Activated naive CD4-positive, alpha-beta T cell treated with anti-CD3 and anti-CD28 coated beads, Interleukin-2, amount 10 ng/mL, durations not matched to agents 7 days and 5 days (primary cell): ENCODE results near the gene ISY1.
A peak's percentile ranks its signal among the peaks of the same experiment; 100 is the strongest.
"Not testable (repeated sequence)": the region's sequence is repeated elsewhere in the genome, so short reads cannot be mapped to it uniquely, and the experiment has no call there.

Source experiments
- CTCF ChIA-PET: fragments of 350-600 bp; sonication (Branson Sonifier 250); formaldehyde crosslinking; loops from one replicate; lab custom pipeline; 2021; ENCODE audit warnings: antibody characterized with exemption; lab: Charles Lee
- DNase-seq: peaks from one replicate; pipeline ENCODE4 v3.0.0-alpha.2; 2020
- H3K27ac Mint-ChIP-seq: one replicate; pipeline ENCODE4 v1.8.0; 2021; ENCODE audit warnings: mild to moderate bottlenecking, moderate library complexity, mixed read lengths
- H3K27me3 Mint-ChIP-seq: one replicate; pipeline ENCODE4 v1.8.0; 2021; ENCODE audit warnings: mild to moderate bottlenecking, mixed read lengths
- H3K36me3 Mint-ChIP-seq: one replicate; pipeline ENCODE4 v1.8.0; 2021; ENCODE audit warnings: mixed read lengths
- H3K4me1 Mint-ChIP-seq: one replicate; pipeline ENCODE4 v1.8.0; 2021; ENCODE audit warnings: mixed read lengths
- H3K4me3 Mint-ChIP-seq: one replicate; pipeline ENCODE4 v1.8.0; 2021; ENCODE audit warnings: mild to moderate bottlenecking, moderate library complexity, mixed read lengths
- H3K9me3 Mint-ChIP-seq: one replicate; pipeline ENCODE4 v1.8.0; 2021; ENCODE audit warnings: mixed read lengths

Gene ISY1

DNA sequence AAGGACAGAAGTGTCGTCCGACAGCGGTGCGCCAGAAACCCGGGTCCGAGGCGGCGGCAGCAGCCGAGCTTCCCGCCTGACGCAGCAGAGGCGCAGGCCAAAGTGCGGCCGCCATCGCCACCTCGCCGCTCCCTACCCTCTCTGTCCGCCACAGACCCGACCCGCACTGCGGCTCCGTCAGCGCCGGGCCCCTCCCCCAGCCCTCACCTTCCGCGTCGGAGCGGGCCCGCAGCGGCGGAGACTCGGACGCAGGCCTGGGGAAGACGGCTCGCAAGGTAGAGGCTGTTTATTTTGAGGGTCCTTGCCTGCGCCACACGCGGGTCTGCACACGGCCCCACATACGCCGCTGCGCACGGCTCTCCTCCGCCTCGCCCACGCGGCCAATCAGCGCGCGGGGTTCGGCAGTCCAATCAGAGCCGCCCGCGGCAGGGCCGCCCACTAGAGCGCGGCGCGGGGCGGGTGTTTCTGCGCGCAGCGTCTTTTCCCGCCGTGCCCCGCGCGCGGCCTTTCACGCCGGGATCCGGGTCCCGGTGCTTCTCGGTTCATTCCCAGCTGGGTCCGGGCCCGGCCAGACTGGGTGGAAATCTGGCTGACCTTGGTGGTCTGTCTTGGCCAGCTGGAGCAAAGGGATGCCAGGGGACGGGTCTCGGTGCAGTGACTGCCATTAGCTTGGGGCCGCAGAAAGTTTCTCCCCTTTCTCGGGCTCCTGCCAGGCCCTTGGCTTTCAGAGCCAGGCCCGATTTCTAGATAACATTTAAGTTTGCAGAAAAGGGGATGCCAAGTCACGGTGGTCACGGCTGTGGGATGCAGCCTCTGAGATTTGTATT, 22.9 kb upstream of the ISY1 start, which contains the start of gene CNBP:
TSS of gene CNBP (minus strand) at position 328 of the 827 bp plus-strand sequence. CDS start 12,139 bp downstream, outside the sequence.
- H3K27me3 Mint-ChIP-seq: no peaks in the 10 kb centered on the region
- DNase-seq: peak; percentile 93
- H3K4me3 Mint-ChIP-seq: peak within 1 kb of the TSS; percentile 95
- H3K27ac Mint-ChIP-seq: peak within 1 kb of the TSS; percentile 96
- no peaks in the 10 kb centered on the region for H3K9me3 Mint-ChIP-seq
- H3K36me3 Mint-ChIP-seq: peaks cover 36% of the 10 kb centered on the region
- peaks cover 53% of the 10 kb centered on the region for H3K4me1 Mint-ChIP-seq
- CTCF ChIA-PET: interaction anchor here (1.0 to 6.2 kb wide), 3 partner anchors 22 to 62 kb away, joined by 3 to 30 read pairs (median 9); no protein-coding TSS in a partner anchor

DNA sequence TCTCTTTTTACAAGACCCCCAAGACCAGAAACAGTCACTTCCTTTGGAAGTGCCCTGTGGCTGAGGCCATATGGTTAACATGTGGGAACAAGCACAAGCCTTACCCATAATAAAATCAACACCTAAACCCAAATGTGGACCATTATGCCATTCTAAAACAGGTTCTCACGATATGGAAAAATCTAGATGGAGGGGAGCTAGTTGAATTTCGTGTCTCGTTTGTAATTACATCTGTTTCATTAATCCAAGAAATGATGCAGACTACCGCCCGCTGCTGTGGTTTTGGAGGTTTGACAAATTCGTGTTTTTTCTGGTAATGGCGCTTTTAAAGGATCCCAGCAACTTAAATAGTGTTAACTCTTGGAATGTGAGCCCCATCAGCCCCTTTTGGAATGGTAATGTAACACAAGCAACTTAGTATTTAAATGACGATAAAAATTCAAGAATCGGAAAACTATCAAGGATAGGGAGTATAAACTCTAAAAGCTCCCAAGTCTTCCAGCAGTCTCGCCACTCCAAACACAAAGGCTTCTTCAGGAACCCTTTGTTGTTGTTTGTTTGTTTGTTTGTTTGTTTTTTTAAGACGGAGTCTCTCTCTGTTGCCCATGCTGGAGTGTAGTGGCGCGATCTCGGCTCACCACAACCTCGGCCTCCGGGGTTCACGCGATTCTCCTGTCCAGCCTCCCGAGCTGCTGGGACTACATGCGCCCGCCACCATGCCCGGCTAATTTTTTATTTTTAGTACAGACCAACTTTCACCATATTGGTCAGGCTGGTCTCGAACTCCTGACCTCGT, 21.7 kb upstream of the ISY1 start:
- H3K36me3 Mint-ChIP-seq: peaks cover 43% of the 10 kb centered on the region
- peaks cover 61% of the 10 kb centered on the region for H3K4me1 Mint-ChIP-seq
- CTCF ChIA-PET: interaction anchor here (0.7 to 6.2 kb wide), 4 partner anchors 21 to 63 kb away, joined by 3 to 30 read pairs (median 6); no protein-coding TSS in a partner anchor
- no peaks in the 10 kb centered on the region for H3K9me3 Mint-ChIP-seq
- H3K27me3 Mint-ChIP-seq: no peaks in the 10 kb centered on the region
- H3K4me3 Mint-ChIP-seq: peak overlapping the region; percentile 95
- peak overlapping the region; percentile 96 for H3K27ac Mint-ChIP-seq
- peak; percentile 54 for DNase-seq

DNA sequence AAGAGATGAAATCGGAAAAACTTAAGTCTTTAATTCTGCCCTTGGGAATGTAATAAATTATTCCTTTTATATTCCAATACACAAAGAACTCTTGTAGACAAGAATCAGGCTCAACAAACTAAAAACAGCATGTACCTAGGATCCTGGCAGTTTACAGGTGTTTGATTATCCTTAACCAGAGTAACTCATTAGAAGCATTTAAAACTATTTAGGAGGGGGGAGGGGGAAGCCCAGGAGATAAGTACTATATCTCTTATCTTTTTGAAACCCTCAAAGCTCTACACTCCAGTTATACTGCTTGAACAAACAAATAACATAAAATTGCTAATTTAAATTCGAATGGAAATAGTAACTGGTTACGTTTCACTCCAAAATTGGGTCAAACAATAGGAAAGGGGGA, 21.0 kb upstream of the ISY1 start:
- Mint-ChIP-seq H3K27me3 (no peaks in the 10 kb centered on the region), H3K4me3 (peak overlapping the region; percentile 95), H3K4me1 (peaks cover 64% of the 10 kb centered on the region), H3K27ac (peak overlapping the region; percentile 96), H3K9me3 (no peaks in the 10 kb centered on the region), H3K36me3 (peaks cover 50% of the 10 kb centered on the region)
- CTCF ChIA-PET: interaction anchor here (0.7 to 6.2 kb wide), 3 partner anchors 20 to 64 kb away, joined by 3 to 30 read pairs (median 9); no protein-coding TSS in a partner anchor
- DNase-seq: no peak

DNA sequence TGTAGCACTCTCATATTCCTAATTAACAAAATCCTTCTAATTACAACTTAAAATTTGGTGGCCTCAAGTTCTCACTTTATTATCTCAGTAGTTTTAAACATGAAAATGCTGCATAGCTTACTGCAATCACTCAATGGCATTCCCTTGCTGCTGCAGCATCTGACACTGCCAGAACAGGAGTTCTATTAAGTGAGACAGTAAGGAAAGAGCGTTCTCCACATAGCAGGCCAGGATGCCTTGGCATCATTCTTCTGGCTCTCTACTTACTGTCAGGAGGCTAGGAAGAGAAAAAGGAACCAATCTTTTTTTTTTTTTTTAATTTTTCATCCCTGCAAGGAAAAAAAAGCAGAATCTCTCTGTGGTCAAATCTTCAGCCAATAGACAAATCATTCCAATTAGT, 19.6 kb upstream of the ISY1 start:
- H3K9me3 Mint-ChIP-seq: no peaks in the 10 kb centered on the region
- peak overlapping the region; percentile 45 for H3K27ac Mint-ChIP-seq
- no peak for DNase-seq
- H3K4me3 Mint-ChIP-seq: peak overlapping the region; percentile 95
- peaks cover 68% of the 10 kb centered on the region for H3K4me1 Mint-ChIP-seq
- H3K27me3 Mint-ChIP-seq: no peaks in the 10 kb centered on the region
- peaks cover 63% of the 10 kb centered on the region for H3K36me3 Mint-ChIP-seq
- CTCF ChIA-PET: interaction anchor here (6.2 kb wide), 1 partner anchor 65 kb away, joined by 30 read pairs; no protein-coding TSS in a partner anchor

DNA sequence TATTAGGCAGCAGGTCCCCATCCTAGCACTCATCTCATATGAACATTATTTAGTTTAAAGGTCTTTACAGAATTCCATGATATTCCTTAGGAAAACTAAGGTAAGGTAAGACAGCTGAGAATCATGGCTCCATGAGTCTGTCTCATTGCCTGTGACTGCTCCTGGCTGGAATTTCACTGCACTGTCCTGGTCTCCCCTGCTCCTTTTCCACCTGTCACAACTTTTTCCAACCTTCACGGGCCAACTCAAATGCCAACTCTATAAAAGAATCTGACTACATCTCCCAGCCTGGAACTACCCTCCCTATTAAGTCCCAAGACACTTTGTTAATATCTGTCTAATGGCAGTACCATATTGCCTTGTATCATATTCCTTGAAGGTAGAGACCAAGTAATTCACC, 15.2 kb upstream of the ISY1 start:
- peaks cover 84% of the 10 kb centered on the region for H3K4me1 Mint-ChIP-seq
- no peak overlapping the region for H3K4me3 Mint-ChIP-seq
- H3K27ac Mint-ChIP-seq: peak overlapping the region; percentile 0
- H3K36me3 Mint-ChIP-seq: peaks cover 53% of the 10 kb centered on the region
- CTCF ChIA-PET: interaction anchor here (1.0 to 1.2 kb wide), 2 partner anchors 12 to 14 kb away, joined by 3 to 5 read pairs; no protein-coding TSS in a partner anchor
- no peak for DNase-seq
- H3K9me3 Mint-ChIP-seq: no peaks in the 10 kb centered on the region
- H3K27me3 Mint-ChIP-seq: no peaks in the 10 kb centered on the region

DNA sequence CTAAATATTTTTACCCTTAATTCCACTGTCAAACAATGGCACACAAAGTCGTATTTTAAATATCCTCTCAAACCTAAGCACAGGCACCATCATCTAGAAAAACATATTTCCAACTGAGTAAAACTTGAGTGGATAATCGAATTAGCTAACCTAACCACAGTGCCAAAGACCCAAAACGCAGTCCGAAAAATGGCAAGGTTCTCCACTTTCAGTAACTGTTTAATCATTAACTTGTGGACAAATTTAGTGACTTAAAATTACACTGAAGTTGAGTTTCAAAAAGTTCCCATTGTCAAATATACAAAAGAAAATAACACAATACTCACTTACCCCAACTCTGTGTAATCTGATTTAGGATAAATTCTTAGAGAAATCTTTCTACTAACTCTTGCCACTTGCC, 12.9 kb upstream of the ISY1 start:
- Mint-ChIP-seq H3K9me3 (no peaks in the 10 kb centered on the region), H3K4me3 (no peak overlapping the region), H3K27ac (peak overlapping the region; percentile 58), H3K4me1 (peaks cover 66% of the 10 kb centered on the region), H3K36me3 (peaks cover 57% of the 10 kb centered on the region), H3K27me3 (no peaks in the 10 kb centered on the region)
- DNase-seq: no peak
- CTCF ChIA-PET: interaction anchor here (1.2 to 2.0 kb wide), 2 partner anchors 12 to 72 kb away, joined by 3 to 9 read pairs; no protein-coding TSS in a partner anchor

DNA sequence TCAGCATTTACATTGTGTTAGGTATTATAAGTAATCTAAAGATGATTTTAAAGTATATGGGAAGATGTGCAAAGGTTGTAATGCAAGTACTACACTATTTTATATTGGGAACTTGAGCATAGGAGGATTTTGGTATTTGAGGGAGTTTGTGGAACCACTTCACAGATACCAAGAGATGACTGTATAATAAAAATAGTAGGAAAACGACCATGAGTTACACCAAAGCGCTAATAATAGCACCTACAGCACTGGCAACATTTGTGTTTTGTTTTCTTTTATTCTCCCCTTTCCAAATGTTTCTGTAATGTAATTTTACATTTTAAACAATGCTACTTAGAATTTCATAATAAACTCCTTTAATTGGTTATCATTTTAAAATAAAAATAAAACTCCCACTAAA, 12.3 kb upstream of the ISY1 start:
- peaks cover 60% of the 10 kb centered on the region for H3K4me1 Mint-ChIP-seq
- no peak overlapping the region for H3K27ac Mint-ChIP-seq
- H3K36me3 Mint-ChIP-seq: peaks cover 54% of the 10 kb centered on the region
- CTCF ChIA-PET: interaction anchor here (1.2 kb wide), 1 partner anchor 12 kb away, joined by 3 read pairs; no protein-coding TSS in a partner anchor
- H3K27me3 Mint-ChIP-seq: no peaks in the 10 kb centered on the region
- H3K4me3 Mint-ChIP-seq: no peak overlapping the region
- H3K9me3 Mint-ChIP-seq: no peaks in the 10 kb centered on the region
- no peak for DNase-seq

DNA sequence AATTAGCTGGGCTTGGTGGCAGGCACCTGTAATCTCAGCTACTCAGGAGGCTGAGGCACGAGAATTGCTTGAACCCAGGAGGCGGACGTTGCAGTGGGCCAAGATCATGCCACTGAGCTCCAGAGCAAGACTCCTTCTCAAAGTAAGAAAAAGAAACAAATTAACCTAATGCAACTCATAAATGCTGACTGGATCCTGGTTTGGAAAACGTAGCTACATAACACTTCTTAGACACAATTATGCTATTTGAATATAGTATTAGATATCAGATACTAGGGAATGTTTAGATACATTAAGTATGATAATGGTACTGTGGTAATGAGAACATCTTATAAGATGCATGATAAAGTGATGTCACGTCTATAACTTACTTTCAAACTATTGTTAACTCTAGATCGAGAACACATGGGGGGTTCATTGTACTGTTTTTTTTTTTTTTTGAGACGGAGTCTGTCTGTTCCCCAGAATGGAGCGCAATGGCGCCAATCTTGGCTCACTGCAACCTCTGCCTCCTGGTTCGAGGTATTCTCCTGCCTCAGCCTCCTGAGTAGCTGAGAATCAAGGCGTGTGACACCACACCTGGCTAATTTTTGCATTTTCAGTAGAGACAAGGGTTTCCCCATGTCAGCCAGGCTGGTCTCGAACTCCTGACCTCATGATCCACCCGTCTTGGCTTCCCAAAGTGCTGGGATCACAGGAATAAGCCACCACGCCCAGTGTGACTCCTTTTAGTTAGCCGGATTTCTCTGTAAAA, 5.9 kb upstream of the ISY1 start:
- DNase-seq: no peak
- H3K27ac Mint-ChIP-seq: no peak overlapping the region
- H3K27me3 Mint-ChIP-seq: no peaks in the 10 kb centered on the region
- CTCF ChIA-PET: interaction anchor here (4.8 kb wide), 1 partner anchor 79 kb away, joined by 24 read pairs; no protein-coding TSS in a partner anchor
- peaks cover 26% of the 10 kb centered on the region for H3K4me1 Mint-ChIP-seq
- no peaks in the 10 kb centered on the region for H3K9me3 Mint-ChIP-seq
- peaks cover 49% of the 10 kb centered on the region for H3K36me3 Mint-ChIP-seq
- H3K4me3 Mint-ChIP-seq: no peak overlapping the region

DNA sequence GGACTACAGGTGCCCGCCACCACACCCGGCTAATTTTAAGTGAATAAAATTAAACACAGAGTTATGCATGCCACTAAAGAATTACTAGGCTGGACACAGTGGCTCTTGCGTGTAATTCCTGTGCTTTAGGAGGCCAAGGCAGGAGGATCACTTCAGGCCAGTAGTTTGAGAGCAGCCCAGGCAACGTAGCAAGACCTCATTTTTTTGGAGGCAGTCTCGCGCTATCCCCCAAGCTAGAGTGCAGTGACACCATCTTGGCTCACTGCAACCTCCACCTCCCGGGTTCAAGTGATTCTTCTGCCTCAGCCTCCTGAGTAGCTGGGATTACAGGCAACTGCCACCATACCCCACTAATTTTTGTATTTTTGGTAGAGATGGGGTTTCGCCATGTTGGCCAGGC, 4.7 kb upstream of the ISY1 start:
- H3K27ac Mint-ChIP-seq, DNase-seq, H3K4me3 Mint-ChIP-seq, H3K27me3 Mint-ChIP-seq, H3K9me3 Mint-ChIP-seq: not testable (repeated sequence)
- Mint-ChIP-seq H3K36me3 (peaks cover 41% of the 10 kb centered on the region), H3K4me1 (peaks cover 22% of the 10 kb centered on the region)
- CTCF ChIA-PET: interaction anchor here (4.8 kb wide), 1 partner anchor 80 kb away, joined by 24 read pairs; no protein-coding TSS in a partner anchor

DNA sequence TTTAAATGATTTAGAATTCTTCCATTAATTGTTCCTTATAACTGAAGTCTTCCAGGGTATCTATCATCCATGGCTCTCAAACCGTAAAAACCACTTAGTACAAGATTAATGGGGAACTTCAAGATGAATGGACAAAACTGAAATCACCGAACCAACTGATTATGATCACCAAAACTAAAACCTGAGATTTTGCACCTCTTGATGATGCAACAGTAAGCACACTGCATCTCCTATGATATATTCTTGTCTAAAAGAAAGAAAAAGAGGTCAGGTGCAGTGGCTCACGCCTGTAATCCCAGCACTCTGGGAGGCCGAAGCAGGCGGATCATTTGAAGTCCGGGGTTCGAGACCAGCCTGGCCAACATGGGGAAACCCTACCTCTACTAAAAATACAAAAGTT, 3.6 kb upstream of the ISY1 start:
- no peak overlapping the region for H3K4me3 Mint-ChIP-seq
- H3K4me1 Mint-ChIP-seq: peaks cover 28% of the 10 kb centered on the region
- CTCF ChIA-PET: interaction anchor here (0.6 to 0.8 kb wide), 2 partner anchors 12 to 76 kb away, joined by 3 to 4 read pairs; no protein-coding TSS in a partner anchor
- no peak for DNase-seq
- peak overlapping the region; percentile 10 for H3K27ac Mint-ChIP-seq
- peaks cover 4% of the 10 kb centered on the region for H3K27me3 Mint-ChIP-seq
- peaks cover 32% of the 10 kb centered on the region for H3K36me3 Mint-ChIP-seq
- no peaks in the 10 kb centered on the region for H3K9me3 Mint-ChIP-seq

DNA sequence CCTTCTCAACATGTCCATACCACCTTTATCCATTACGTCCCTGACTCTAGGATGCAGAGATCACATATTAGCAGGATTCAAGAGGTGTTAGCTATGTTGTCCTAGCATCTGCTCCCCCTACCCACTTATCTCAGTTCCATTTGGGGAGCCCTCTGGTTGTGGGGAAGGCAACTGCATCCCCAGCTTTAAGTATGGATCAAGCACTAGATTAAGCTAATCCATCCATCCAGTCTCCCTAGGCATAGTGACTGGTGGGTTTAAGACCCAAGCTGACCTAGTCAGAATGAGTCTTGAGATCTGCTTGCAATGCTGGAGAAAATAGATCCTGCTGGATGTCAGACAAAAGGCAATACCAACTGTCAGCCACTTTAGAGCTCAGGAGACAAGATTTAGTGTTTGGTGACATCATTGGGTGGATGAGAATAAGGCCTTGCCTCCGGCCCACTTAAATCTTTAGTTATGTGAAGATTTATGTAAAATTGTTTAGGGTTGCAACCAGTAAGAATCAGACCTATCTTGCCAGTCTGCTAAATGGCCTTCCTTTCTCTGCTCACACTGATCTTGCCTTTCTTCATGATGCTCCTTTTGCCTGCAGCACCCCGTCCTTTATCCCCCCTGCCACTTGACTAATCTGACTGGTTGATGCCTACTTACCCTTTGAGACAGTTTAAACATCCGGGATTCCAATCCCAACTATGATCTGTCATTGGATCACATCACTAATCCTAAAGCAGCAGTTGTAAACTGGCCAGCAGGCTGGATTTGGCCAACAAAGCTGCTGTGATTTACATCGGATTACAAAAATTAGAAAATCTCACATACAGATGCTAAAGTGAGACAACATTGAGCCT, 2.1 kb upstream of the ISY1 start:
- H3K4me3 Mint-ChIP-seq: peak overlapping the region; percentile 91
- peaks cover 4% of the 10 kb centered on the region for H3K27me3 Mint-ChIP-seq
- DNase-seq: peak; percentile 37
- H3K36me3 Mint-ChIP-seq: peaks cover 36% of the 10 kb centered on the region
- CTCF ChIA-PET: interaction anchor here (0.7 to 3.2 kb wide), 30 partner anchors 8 to 193 kb away, joined by 3 to 87 read pairs (median 5); partner anchors contain the start of genes CNBP, COPG1 and RAB43
- H3K27ac Mint-ChIP-seq: peak overlapping the region; percentile 97
- no peaks in the 10 kb centered on the region for H3K9me3 Mint-ChIP-seq
- peaks cover 37% of the 10 kb centered on the region for H3K4me1 Mint-ChIP-seq

DNA sequence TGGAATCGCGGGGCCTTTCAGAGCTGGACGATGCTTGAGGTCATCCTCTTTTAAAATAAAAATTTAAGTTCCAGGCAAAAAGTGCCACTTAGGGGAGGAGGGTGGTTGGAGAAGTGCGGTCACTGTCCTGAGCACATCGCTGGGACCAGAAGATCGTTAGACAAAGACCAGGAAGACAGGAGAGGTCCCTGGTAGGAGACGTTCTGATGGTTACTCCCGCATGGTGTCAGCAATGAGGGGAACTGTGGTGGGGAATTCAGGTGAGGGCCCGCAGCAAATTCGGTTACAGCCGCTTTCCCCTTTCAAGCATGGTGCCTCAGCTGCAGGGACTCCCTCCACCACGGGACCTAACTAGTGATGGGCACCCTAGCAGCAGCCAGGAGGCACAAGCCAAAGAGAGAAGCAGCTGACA, 1.0 kb upstream of the ISY1 start:
- Mint-ChIP-seq H3K27ac (peak overlapping the region; percentile 97), H3K9me3 (no peaks in the 10 kb centered on the region), H3K4me3 (peak overlapping the region; percentile 91), H3K4me1 (peaks cover 36% of the 10 kb centered on the region), H3K27me3 (peaks cover 4% of the 10 kb centered on the region), H3K36me3 (peaks cover 33% of the 10 kb centered on the region)
- CTCF ChIA-PET: interaction anchor here (0.7 to 3.2 kb wide), 30 partner anchors 9 to 282 kb away, joined by 3 to 87 read pairs (median 5); partner anchors contain the start of genes ACAD9, CNBP, COPG1 and RAB43
- DNase-seq: peak; percentile 53
